NCI-H2081 treated with DMSO at 0.1 percent for 48 hours (cell line): ENCODE results near the gene AMBP.
"Not testable (repeated sequence)": the region's sequence is repeated elsewhere in the genome, so short reads cannot be mapped to it uniquely, and the experiment has no call there.

Experiments used
- DNase-seq: peaks from one replicate; lab custom pipeline; 2025; lab: John Stamatoyannopoulos, UW

The AMBP gene

DNA sequence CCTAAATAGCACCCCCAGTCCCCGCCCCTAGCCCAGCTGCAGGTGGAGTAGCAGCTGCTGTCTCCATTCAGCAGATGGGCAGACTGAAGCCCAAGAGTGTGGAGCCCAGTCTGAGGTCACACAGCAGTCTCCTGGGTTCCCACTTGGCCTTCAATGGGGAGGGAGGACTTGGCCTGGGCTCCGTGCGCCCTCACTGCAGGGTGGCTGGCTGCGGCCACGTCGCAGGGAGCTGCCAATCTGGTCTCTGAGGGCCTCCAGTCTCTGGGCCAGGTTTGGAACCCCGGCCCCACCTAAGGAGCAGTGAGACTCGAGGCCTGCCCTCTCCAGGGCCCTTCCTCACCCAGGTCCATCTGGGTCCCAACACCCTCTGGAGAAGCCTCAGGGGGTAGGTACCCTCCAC is 13.6 kb upstream of the AMBP start:
- no peak for DNase-seq

DNA sequence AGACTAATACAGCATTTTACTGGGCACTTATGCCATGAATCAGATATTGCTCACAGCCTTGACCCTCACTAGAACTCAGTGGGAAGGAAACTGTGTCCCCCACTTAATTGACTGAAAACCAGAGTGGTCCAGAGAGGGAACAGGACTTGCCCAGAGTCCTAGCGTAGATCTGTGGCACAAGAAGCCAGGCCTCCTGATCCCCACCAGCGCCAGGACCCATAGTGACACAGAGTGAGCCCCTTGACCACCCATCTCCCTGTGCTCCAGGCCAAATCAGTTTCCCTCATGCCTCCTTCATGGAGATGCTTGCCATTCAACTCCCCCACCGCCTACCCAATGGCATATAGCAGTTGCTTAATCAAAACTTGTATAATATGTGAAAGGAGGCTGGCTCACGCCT is 12.7 kb upstream of the AMBP start:
- DNase-seq, result no peak

DNA sequence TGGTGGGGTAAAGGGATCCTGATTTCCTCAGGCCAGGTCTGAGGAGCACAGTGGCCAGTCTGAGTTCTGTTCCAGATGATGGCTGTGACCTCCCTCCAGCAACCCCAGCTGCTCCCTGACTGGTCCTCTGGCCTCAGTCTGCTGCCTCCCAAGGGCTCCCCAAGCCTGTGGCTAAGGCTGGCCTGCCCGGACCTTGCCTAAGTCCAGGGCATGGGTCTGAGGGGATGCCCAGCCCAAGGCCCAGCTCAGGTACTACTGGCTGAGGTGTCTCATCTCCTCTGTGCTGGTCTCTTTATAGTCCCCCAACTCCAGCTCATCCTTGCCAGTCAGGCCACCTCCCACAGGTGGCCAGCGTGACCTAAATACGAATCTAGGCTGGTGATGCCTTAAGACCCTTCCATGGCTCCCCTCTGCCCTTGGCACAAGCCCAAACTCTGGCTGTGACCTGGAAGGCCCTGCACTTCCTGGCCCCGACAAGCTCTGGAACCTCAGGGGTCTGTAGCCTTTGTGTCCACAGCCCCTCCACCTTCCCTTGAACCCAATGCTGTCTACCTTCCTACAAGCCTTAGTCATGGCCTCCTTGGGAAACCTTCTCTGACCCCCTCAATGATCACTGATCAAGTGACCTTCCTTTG is 11.2 kb upstream of the AMBP start:
- DNase-seq, result no peak

DNA sequence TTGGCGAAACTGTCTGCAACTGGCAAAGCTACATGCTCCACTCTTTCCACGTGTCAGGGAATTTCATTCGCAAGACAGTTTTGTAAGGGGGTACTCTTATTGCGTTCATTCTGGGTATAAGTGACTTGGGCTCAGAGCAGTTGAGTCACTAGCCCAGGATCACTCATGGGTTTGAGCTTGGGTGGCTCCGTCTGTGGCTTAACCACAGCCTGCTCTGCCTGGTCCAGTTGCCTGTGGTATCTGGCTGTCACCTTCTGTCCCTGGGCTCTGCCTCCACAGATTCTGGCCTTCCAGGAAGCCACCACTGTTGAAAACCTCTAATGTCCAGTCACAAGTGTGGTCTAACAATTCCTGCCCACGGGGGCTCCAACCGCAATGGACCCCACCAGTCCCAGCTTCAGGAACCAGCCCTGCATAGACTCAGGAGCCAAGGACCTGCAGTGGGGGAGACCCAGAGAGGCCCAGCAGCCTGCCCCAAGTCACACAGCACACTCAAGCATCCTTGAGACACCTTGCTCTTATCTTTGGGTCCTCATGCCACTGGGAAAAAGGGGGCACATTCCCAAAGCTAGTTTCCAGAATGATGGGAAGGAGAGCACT is 10.6 kb upstream of the AMBP start:
- DNase-seq, result no peak

DNA sequence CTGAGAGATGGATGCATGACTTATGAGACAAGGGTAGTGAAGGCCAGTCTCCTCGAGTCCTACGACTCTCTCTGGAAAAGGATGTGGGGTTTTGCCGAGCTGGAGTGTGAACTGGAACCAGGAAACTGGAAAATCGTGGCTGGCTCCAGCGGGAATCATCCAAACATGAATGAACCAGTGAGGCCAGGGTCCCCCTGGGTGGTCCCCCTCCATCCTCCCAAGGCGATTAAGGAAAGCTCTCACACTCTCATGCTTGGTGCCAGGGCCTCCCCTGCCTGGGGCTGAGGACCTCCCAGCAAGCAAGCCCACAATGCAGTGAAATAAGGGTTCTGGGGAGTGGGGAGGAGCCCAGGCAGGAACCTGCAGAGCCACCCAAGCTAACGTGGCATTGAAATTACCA is 9.6 kb upstream of the AMBP start:
- DNase-seq, result no peak

DNA sequence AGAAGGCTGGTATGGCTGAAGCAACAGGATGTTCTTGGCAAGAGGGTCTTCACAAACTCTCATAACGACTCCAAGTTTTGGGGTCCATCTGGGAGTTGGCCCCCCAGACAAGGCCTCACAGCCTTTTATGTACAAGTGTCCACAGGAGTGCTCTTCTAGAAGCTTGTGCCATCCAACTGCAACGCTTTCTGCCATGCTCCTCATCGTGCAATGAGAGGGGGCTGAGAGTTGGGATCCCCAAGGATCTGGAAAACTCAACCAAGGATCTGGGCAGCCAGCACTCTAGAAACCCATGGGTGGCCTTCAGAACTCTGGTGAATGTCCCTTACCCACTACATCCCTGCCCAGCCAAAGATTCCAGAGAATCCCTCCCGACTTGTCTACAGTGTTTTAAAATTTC is 8.5 kb upstream of the AMBP start:
- DNase-seq, result no peak

DNA sequence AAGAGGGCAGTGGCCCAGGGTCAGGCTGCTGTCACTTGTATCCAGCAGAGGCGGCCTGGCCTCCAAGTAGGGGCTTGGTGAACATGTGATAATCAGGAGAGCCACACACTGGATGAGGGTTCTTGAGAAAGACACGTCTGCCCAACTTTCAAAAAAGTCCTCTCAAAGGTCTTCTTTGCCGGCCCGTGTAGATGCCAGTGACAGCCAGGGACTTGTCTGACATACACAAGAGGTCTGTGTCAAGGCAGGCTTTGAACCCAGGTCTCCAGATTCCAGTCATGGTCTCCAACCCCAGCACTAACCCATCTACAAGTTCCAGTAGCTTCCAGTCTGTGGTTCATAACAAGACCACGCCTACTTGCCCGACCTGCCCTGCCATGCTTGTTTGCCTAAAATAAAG is 7.9 kb upstream of the AMBP start:
- no peak for DNase-seq

DNA sequence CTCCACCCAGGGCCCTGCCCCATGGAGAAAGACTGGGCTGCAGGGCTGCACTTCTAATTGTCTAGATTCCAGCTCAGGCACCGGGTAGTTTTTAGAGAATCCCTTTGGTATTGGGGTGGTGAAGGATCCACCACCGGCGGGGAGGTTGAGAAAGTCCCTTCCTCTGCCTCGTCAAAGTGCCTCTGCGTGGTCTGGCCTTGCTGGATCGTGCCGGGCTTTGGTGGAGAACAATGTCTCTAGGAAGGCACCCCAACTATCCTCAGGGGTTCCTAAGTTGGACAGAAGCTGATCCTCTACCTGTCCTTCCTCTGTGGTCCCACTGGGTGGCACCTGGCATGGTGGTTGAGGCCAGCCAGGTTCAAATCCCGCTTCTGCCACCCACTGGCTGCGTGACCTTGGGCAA is 7.3 kb upstream of the AMBP start:
- no peak for DNase-seq

DNA sequence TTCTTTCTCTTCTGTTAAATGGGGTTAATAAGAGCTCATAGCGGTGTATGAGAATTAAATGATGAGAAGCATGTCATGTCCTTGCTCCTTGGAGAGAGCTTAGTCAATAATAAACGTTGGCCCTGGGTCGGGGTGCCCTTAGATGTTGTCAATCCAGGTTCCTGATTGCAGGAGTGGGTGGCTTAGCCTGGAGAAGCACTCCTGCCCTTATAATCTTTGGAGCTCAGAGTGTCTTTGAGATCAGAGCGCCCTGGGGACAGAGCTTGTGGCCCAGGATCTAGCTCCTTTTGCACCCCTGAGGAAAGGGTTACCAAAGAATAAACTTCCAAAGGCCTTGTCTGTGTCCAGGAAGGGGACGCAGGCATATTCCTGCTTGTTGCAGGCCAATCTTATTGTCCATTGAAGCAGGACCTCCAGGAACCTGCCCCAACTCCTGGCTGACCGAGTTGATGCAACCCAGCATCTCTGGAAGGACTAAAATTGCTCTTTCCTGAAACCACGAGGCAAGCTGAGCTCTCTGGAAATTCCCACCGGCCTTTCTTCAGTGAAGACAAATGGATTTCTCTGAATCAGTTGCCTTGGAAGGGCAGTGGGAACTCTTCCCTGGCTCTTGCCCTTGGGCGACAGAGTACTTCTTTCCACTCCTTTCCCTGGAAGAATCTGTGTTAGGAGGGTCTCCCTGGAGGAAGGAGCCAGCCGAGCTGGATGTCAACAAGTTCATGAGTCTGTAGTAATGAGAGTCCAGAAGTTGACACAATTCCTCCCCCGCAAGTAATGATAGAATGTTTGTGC is 6.4 kb upstream of the AMBP start:
- no peak for DNase-seq

DNA sequence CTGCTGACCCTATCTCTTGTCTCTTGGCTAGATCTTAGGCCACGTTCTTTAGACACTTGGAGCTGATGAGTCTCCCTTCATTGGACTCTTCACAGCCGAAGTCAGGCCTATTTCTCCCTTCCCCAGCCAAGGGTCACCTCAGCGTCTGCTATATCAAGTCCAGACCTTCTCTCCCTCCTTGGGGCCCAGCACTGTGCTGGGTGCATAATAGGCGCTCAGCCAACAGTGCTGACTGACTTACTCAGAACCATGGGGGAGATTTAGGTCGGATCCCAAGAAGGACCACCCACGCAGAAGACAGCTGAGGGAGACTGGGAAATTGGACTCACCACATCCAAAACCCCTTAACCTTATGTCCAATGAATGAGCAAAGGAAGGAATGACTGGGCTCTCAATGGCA is 5.6 kb upstream of the AMBP start:
- no peak for DNase-seq

DNA sequence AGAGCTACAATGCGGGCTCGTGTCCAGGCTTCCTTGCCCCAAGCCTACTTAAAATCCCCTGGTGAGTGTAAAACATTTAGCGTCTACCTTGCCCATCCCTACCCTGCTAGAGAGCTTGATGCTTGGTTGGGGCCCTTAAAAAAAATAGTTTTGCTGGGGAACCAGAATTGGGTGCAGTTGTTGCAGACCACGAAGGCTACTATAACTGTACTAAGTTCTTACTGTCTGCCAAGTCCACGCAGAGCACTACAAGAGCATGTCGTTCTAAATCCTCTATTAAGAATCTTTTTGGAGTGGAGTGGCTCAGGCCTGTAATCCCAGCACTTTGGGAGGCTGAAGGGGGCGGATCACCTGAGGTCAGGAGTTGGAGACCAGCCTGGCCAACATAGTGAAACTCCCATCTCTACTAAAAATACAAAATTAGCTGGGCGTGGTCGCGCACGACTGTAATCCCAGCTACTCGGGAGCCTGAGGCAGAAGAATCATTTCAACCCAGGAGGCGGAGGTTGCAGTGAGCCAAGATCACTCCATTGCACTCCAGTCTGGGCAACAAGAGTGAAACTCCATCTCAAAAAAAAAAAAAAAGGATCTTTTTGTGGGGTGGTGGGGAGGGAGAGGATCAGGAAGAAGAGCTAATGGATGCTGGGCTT is 4.8 kb upstream of the AMBP start:
- DNase-seq, result not testable (repeated sequence)

DNA sequence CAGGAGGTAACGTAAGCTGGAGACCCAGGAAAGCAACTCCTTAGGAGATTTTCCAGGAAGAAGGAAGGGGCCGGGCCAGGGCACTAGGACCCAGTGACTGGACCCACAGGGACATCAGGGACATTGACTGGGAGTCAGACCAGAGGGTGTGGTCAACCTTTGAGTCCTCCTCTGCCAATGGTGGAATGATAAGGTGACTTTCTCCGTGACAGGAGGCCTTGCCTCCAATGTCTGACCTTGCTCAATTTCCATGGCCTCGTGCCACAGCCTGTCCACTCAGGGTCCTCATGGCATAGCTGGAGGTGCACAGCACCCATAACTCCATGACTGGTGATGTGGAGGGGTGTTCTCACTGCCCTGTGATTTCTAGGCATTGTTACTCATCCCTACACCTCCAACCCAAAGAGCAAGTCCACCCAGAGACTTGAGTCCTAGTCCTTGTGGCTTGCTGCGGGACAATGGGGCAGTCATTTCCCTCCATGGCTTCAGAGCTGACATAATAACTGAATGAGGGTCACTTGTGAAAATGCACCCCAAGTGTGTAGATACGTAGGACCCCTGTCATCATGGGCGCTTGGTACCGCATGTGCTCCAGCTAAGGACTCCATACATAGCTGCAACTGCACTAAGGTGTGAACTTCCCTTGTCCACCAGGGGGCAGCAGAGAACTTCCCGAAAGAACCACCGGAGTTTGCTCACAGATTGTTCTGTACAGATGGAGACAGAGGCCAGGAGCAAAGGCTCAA is 4.1 kb upstream of the AMBP start:
- peak; percentile 37 for DNase-seq

DNA sequence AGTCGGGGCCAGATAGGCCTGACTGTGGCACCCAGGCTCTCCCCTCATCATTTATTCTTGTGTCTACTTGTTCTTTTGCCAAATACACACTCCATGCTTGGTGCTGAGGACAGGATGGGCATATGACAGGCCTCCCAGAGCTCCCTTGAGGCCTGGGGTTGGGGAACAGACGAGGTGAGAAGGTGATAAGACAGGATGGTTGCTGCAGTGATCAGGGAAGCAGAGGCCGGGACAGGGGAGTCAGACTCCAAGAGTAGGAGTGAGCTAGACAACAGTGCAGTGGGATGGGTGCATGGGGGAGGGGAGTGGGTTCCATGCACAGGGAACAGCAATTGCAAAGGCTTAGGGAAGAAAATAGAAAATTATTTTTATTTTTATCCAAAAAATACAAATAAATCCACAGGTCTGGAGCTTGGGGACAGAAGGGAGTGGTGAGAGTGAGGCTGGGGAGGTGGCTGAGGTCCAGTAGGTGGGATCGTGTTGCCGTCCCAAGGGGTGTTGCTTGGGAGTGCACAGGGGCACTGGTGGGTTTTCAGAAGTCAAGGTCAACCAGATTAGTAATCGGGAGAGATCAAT is 3.4 kb upstream of the AMBP start:
- no peak for DNase-seq

DNA sequence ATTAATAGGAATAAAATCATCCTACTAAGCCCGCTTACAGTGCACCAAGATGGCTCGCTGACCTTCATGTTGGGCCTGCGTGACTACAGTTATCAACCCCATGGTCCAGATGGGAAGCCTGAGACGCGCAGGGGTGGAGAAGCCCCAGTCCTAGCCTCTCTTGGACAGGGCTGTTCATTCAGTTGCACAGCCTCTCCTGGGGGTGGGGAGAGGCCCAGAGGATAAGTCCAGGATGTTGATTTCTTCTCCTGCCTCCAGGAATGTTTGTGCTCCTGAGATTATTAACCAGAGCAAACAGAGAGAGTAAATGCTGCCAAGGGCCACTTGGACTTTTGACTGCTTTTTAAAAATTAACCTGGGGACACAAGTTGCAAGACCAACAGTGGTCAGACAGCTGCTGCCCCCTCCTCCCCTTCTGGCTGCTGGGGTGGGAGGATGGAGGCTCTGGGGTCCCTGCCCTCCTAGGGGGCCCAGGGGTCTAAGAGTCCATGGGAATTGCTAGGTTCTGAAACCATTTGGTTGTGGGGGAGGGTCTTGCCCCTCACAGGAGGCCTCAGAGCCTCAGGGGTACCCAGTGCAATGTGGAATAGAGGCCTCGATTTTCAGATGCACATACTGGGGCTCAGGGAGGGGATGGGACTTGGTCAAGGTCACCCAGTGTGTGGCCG is 2.8 kb upstream of the AMBP start:
- no peak for DNase-seq

DNA sequence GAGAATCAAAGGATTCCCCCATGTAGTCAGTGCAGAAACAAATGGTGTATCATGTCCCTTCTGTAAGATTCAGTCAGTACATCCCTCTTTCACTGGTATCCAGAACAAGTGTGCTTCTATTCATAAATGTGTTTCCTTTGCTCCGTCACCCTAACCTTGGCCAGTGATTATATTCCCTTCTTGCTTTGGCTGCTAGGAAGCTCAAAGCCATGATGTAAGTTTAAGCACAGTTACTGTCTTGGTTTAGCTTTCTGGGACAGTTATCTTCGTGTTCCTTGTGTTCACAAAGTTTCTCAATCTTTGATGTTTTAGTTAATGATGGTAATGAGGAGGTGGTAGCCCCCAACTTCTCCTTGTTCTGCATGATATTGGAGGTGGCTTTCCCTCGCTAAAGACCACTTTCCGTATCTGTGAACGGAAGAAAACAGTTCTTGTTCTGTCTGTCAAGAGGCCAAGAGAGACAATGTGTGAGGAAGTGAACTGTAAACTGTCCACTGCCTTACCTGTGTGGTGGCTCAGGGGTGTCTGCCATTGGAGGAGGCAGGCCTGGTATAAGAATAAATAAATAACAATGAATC is 2.2 kb upstream of the AMBP start:
- no peak for DNase-seq

DNA sequence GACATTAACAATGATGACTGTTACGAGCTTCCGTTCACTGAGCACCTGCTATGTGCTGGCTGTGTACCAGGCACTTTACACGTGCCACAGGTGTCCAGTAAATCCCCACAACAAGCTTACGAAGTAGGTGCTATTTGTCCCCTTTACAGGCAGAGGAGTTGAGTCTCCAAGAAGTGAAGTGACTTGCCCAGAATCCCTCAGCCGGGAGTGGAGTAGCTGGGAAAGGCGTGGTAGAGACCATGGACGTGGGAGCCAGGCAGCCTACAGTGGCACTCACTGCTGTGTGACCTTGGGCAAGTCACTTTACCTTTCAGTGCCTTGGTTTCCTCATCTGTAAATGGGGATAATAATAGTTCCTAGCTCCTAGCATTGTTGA is 669 bp upstream of the AMBP start:
- no peak for DNase-seq

DNA sequence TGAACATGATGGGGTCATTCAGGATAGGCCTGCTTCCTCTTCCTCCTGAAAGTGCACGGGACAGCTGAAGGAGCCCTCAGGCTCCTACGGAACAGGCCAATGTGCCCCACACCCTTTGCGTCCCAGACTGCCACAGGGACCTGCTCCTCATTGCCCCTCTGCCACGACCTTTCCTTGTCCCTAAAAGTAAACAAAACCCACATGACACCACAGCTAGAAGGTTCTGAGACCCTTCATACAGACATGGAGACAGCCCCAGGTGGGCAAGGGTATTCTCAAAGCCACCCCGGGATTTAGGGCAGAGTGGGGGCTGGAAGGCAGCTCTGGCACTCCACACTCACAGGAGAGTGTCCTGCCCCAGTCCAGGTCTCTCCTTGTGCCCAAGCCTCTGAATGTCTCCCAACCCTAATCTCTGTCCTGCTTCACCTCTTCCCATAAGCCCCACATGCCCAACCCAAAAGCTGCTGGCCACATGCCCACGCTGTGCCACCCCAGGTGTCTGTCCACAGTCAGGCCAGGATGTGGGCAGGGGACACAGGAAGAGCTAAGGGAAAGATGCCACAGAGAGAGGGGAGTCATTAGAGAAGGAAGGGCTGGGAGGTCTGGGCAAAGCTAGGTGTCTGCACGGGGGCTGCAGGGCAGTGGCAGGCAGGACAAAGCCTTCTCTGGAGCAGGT is 800 bp downstream of the AMBP start:
- no peak for DNase-seq

DNA sequence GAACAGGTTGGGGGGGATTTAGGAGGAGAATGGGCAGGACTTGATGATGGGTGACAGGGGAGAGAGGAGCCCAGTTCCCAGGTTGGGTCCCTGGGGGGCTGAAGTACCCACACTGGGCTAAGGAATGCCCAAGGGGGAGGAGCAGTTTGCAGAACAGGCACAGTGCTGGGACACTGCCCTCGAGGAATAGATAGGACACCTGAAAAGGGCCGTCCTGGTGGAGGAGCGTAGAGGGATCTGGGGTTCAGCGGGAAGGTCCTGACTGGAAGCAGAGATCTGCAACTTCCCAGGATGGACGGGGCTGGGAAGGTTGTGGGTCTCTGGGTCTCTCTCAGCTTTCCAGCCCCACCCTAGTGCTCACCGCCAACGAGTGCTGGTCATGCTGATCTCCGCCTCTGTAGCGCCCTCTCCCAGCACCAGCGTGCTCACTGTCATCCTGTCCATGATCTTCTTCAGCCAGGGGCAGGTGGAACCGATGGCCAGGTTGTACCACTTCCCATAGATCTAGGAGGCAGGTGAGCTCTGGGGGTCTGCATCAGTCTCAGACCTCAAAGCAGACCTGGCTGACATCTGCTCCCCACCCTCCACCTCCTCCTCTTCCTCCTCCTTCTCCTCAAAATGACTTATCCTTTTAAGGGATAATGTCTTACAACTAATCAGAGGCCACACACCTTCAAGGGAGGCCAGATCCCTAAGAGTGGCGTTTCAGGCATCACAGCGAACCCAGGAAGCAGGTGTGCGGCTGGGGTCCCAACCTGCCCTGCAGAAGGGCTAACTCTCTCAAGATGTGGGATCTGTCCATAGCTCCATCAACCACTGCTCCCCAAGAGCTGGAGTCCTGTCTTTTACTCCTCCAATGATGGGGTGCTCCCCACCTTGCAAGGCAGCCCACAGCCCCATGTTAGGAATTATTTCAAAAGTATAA is 1.6 kb downstream of the AMBP start:
- DNase-seq, result no peak

DNA sequence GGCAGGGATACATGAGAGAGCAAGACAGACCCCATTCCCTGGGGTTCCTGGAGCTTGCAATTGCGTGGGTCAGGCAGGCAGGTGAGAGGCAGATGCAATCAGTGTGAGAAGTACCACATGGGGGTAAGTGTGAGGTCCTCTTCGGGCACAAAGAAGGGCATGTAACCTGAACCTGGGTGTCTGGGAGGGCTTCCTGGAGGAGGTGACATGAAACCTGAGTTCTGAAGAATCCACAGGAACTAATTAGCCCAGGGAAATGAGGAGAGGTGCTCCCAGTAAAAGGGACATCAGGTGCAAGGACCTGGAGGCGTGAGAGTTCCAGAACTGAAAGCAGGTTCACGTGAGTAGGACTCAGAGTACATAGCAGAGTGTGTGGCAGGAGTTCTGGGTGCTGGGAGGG is 2.5 kb downstream of the AMBP start:
- no peak for DNase-seq
